BE2C (cell line): Measurements from ENCODE around the gene EFCAB12.
"Not testable (repeated sequence)": the region's sequence is repeated elsewhere in the genome, so short reads cannot be mapped to it uniquely, and the experiment has no call there.

Source experiments
- DNase-seq: peaks from one replicate; pipeline ENCODE4 v3.0.0-alpha.2; 2020
- H3K27me3 ChIP-seq: fragments of 250-450 bp; sonication (Bioruptor Pico); 2 replicates; pipeline ENCODE4 v1.5.1; 2020; ENCODE audit warnings: mild to moderate bottlenecking
- H3K36me3 ChIP-seq: fragments of 250-450 bp; sonication (Bioruptor Pico); 2 replicates; pipeline ENCODE4 v1.5.1; 2020; ENCODE audit warnings: mild to moderate bottlenecking
- H3K4me1 ChIP-seq: fragments of 250-450 bp; sonication (Bioruptor Pico); 2 replicates; pipeline ENCODE4 v1.5.1; 2020
- H3K4me3 ChIP-seq: 2 replicates; pipeline ENCODE4 v1.5.1; 2011; ENCODE audit warnings: low read depth, low read length
- H3K9me3 ChIP-seq: fragments of 250-450 bp; sonication (Bioruptor Pico); 2 replicates; pipeline ENCODE4 v1.5.1; 2020
- TF ChIP-seq, protein P1 (sequence below): IDR thresholded peaks from 2 replicates; pipeline ENCODE4 v1.5.1; 2012; ENCODE audit warnings: mild to moderate bottlenecking, low read depth, low read length

Gene EFCAB12

DNA sequence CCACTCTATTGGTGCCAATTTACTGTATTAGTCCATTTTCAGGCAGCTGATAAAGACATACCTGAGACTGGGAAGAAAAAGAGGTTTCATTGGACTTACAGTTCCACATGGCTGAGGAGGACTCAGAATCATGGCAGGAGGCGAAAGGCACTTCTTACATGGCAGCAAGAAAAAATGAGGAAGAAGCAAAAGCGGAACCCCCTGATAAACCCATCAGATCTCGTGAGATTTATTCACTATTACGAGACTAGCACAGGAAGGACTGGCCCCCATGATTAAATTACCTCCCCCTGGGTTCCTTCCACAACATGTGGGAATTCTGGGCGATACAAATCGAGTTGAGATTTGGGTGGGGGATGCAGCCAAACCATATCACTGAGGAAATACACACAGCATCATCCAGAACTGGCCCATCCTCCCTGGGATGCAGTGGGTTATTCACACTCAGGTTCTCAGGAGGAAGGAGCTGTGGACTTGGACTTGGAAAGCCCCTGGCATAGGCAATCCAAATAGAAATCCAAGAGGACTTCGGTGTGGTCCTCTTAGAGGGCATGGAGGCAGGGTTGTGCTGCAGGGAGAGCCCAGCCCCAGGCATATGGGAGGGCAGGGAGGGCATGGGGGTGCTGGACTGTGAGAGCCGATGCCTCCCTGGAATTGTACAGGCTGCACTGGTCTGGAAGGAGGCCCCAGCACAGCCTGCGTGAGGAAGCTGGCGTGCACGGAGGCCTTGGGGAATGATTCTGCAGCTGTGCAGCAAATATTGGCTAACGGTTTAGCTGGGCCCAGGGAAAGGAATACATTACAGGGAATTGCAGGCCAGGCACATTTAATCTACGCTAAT, 62.9 kb downstream of the EFCAB12 start:
- no peak overlapping the region for H3K4me3 ChIP-seq
- no peak for DNase-seq
- H3K9me3 ChIP-seq, result peaks cover 4% of the 10 kb centered on the region; the same call in 1 of the 2 replicates
- H3K36me3 ChIP-seq, result no peaks in the 10 kb centered on the region
- H3K27me3 ChIP-seq, result no peaks in the 10 kb centered on the region
- peaks cover 8% of the 10 kb centered on the region for H3K4me1 ChIP-seq
- TF ChIP-seq, protein P1, sequence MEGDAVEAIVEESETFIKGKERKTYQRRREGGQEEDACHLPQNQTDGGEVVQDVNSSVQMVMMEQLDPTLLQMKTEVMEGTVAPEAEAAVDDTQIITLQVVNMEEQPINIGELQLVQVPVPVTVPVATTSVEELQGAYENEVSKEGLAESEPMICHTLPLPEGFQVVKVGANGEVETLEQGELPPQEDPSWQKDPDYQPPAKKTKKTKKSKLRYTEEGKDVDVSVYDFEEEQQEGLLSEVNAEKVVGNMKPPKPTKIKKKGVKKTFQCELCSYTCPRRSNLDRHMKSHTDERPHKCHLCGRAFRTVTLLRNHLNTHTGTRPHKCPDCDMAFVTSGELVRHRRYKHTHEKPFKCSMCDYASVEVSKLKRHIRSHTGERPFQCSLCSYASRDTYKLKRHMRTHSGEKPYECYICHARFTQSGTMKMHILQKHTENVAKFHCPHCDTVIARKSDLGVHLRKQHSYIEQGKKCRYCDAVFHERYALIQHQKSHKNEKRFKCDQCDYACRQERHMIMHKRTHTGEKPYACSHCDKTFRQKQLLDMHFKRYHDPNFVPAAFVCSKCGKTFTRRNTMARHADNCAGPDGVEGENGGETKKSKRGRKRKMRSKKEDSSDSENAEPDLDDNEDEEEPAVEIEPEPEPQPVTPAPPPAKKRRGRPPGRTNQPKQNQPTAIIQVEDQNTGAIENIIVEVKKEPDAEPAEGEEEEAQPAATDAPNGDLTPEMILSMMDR, result no peak

DNA sequence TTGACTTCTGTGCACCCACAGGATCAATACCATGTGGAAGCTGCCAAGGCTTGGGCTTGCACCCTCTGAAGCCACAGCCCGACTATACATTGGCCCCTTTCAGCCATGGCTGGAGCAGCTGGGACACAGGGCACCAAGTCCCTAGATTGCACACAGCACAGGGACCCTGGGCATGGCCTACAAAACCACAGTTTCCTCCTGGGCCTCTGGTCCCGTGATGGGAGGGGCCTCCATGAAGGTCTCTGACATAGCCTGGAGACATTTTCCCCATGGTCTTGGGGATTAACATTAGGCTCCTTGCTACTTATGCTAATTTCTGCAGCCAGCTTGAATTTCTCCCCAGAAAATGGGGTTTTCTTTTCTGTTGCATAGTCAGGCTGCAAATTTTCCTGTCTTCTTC, 63.6 kb downstream of the EFCAB12 start:
- not testable (repeated sequence) for H3K4me3 ChIP-seq, H3K27me3 ChIP-seq, DNase-seq, H3K36me3 ChIP-seq, H3K9me3 ChIP-seq
- peaks cover 12% of the 10 kb centered on the region for H3K4me1 ChIP-seq

DNA sequence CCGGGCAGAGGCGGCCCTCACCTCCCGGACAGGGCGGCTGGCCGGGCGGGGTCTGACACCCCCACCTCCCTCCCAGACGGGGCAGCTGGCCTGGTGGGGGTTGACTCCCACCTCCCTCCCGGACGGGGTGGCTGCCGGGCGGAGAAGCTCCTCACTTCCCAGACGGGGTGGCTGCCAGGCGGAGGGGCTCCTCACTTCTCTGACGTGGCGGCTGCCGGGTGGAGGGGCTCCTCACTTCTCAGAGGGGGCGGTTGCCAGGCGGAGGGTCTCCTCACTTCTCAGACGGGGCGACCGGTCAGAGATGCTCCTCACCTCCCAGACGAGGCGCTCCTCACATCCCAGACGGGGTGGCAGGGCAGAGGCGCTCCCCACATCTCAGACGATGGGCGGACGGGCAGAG, 65.1 kb downstream of the EFCAB12 start:
- peaks cover 21% of the 10 kb centered on the region for H3K4me1 ChIP-seq
- H3K4me3 ChIP-seq, H3K36me3 ChIP-seq, H3K27me3 ChIP-seq, DNase-seq, H3K9me3 ChIP-seq: not testable (repeated sequence)

DNA sequence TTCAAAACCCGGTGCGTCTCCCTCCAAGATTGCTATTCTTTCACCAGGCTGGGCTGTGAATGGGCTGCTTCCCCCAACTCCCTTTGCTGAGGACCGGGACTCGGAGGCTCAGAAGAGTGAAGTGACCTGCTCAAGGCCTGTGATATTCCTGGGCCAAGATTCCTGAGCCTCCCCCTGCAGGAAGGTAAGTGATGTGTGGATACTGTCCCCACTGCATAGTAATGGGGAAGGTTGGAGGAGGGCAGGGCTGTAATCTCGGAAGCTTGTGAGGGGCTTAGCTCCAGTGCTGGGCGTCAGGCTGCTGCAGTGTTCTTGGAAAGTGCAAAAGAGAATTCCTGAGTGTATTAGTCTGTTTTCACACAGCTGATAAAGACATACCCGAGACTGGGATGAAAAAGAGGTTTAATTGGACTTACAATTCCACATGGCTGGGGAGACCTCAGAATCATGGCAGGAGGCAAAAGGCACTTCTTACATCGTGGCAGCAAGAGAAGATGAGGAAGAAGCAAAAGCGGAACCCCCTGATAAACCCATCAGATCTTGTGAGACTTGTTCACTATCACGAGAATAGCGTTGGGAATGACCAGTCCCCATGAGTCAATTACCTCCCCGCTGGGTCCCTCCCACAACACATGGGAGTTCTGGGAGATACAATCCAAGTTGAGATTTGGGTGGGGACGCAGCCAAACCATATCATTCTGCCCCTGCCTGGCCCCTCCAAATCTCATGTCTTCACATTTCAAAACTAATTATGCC, 67.6 kb downstream of the EFCAB12 start:
- H3K4me3 ChIP-seq, result no peak overlapping the region
- TF ChIP-seq, protein P1, result 0 out of 2 replicates have a peak, but pooled peaks have one; percentile 13
- DNase-seq, result no peak
- peaks cover 26% of the 10 kb centered on the region for H3K4me1 ChIP-seq
- H3K9me3 ChIP-seq, result no peaks in the 10 kb centered on the region
- H3K36me3 ChIP-seq, result no peaks in the 10 kb centered on the region
- H3K27me3 ChIP-seq, result no peaks in the 10 kb centered on the region

DNA sequence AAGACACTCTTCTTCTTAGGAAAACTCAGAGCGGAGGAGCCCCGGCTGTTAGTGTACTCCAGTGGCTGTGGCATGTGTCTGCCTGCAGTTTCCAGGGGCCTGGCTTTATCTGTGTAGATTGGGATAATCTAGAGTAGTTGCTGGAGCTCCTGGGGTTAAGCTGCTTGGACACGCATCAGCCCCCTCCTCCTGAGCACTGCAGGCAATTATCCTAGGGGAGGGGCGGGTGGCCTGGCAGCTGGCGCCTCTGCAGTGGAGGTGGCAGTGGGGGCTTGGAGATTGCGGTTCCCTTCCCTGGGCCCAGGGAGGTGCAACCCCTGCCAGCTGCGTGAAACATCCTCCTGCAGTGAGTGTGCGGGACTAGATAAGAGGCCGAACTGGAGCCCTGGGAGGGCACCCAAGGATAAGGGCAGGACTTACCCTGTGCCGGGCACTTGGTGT, 68.2 kb downstream of the EFCAB12 start:
- TF ChIP-seq, protein P1, result no peak
- H3K27me3 ChIP-seq, result no peaks in the 10 kb centered on the region
- H3K36me3 ChIP-seq, result no peaks in the 10 kb centered on the region
- no peaks in the 10 kb centered on the region for H3K9me3 ChIP-seq
- H3K4me3 ChIP-seq, result no peak overlapping the region
- peak; percentile 71 for DNase-seq
- peaks cover 24% of the 10 kb centered on the region for H3K4me1 ChIP-seq

DNA sequence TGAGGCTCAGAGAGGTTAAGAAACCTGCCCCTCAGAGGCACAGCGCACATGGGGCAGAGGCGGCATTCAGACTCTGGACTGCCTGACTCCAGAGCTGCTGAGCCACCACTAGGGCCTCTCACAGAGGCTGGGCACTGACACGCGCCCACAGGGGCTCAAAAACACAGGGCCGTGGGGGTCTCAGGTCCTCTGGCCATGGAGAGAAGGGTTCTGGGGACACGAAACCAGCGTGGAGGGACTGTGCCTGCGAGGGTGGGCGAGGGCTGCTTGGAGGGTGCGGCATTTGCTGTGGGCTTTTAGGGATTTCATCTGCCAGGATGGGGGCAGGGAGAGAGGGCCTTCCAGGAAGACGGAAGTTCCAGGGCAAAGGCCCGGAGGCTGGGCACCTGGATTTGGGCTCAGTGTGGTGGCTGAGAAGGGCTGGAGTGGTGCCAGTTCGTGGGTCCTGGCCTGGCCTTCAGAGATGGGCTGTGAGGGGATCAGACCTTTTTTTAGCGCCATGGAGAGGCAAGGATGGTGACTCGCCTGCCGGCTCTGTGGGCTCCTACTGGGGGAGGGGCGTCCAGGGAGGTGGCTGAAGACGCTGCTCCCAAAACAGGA, 69.6 kb downstream of the EFCAB12 start:
- Histone ChIP-seq H3K9me3 (no peaks in the 10 kb centered on the region), H3K36me3 (no peaks in the 10 kb centered on the region), H3K27me3 (no peaks in the 10 kb centered on the region), H3K4me1 (peaks cover 23% of the 10 kb centered on the region), H3K4me3 (no peak overlapping the region)
- DNase-seq, result peak; percentile 53
- TF ChIP-seq, protein P1, result no peak
